Heart right ventricle (tissue), 16 donors: ENCODE results near the gene FAM20C. TPM values are rescaled to one million over a fixed set of nuclear protein-coding genes. Genes with fewer than 3 reads are reported as not detected.

Source experiments
- ATAC-seq, 8 donors: fragments of 200-7000 bp; cut with Tn5 transposase; one replicate each; pipeline ENCODE4 v1.9.1; 2020; ENCODE audit warnings: mild to moderate bottlenecking in 8 of 8, moderate library complexity in 8 of 8, moderate number of reproducible peaks in 1 of 8
- DNase-seq, 2 donors: peaks; one replicate each; pipeline ENCODE4 v3.0.0-alpha.2; 2020
- H3K27ac ChIP-seq, 10 donors: fragments of 200-600 bp; sonication (generic) in 2 of 10; one replicate each; pipeline versions ENCODE4 v1.5.0 to v1.8.0; 2020 to 2022; ENCODE audit warnings: mild to moderate bottlenecking in 3 of 10
- H3K27me3 ChIP-seq, 7 donors: fragments of 200-600 bp; one replicate each; pipeline ENCODE4 v1.8.0; 2021 to 2022; ENCODE audit warnings: mild to moderate bottlenecking in 2 of 7
- H3K36me3 ChIP-seq, 9 donors: fragments of 200-600 bp; sonication (generic) in 1 of 9; one replicate each; pipeline versions ENCODE4 v1.5.0 to v1.8.0; 2020 to 2022; ENCODE audit warnings: mild to moderate bottlenecking in 2 of 9
- H3K4me1 ChIP-seq, 9 donors: fragments of 200-600 bp; sonication (generic) in 1 of 9; one replicate each; pipeline versions ENCODE4 v1.5.0 to v1.8.0; 2020 to 2022; ENCODE audit warnings: mild to moderate bottlenecking in 4 of 9
- H3K4me3 ChIP-seq, 10 donors: fragments of 200-600 bp; sonication (generic) in 2 of 10; one replicate each; pipeline versions ENCODE4 v1.5.0 to v1.8.0; 2020 to 2022; ENCODE audit warnings: mild to moderate bottlenecking in 7 of 10, moderate library complexity in 2 of 10
- H3K9me3 ChIP-seq, 11 donors: fragments of 200-600 bp in 10 of 11; sonication (generic) in 2 of 11; one replicate each; pipeline versions ENCODE4 v1.5.0 to v1.8.0; 2013 to 2022; ENCODE audit warnings: mild to moderate bottlenecking in 2 of 11, control low read depth in 1 of 11, moderate library complexity in 1 of 11
- WGBS, 2 donors: extraction: QIAGEN DNeasy Blood & Tissue Kit; methylation state at CpG; one replicate each; pipeline ENCODE4 v1.1.7; 2013; ENCODE audit warnings: inconsistent platforms in 1 of 2; 5-methylcytosine and 5-hydroxymethylcytosine counted together
- intact Hi-C, 10 donors: fragments of 100-400 bp; cut with DNase I; formaldehyde crosslinking; loops; one replicate each; pipeline versions ENCODE4 v1.11.1 to v1.14.2; 2022
- polyA plus RNA-seq, 2 donors: library from polyadenylated mRNA; stranded (reverse); fragments of 200-250 nt; gene quantifications; one replicate each; pipeline ENCODE4 v1.2.3, GENCODE V29; 2013
- total RNA-seq, 10 donors: library from RNA; stranded (reverse); fragmentation: NEBNext Ultra II Directional in 3 of 10; extraction: Animal tissue kit (Norgen Biotek cat#: 25700) in 3 of 10; gene quantifications; one replicate each; pipeline versions ENCODE4 v1.2.1 to v1.2.4, GENCODE V29; 2021 to 2023
- TF ChIP-seq, protein P1 (sequence below), 9 donors: fragments of 200-600 bp; sonication (generic) in 2 of 9; IDR thresholded peaks; one replicate each; pipeline versions ENCODE4 v1.5.0 to v1.8.0; 2021 to 2022; ENCODE audit warnings: antibody characterized with exemption in 9 of 9, mild to moderate bottlenecking in 5 of 9, moderate library complexity in 1 of 9
- donor health status: Arrhythmogenic right ventricular cardiomyopathy.
- donor health status: ischemic (EF 13 %, LVEDD 7.1; RV severe dilation, severe dysfunction).
- donor health status: healthy with polysubstance abuse.
- donor health status: DM: no; HTN: yes; CAD: no.
- donor health status: DM: no; HTN: no; CAD: no.
- donor health status: ischemic (EF 25% LVEDD 6.9; RV normal size, moderate dysfunction).
- donor health status: ischemic (EF 25% LVEDD 5.7; RV mildly dilated, moderate dysfunction).
- donor health status: healthy.
- donor health status: DM: yes; HTN: yes; CAD: no.
- donor health status: Ischemic cardiomyopathy.
- donor health status: ischemic (EF 35%, LVEDD 5.7; RV mildly dilated, moderate dysfunction).
- donor health status: nonischemic (EF 11% LVEDD 7.7; RV severe dilation, severe dysfunction).
- donor health status: DM: yes; HTN: yes; CAD: no.
- donor health status: PGD.
- donor health status: ischemic (EF 29% LVEDD 5.4; RV normal size, mild dysfunction).
- donor health status: nonischemic (EF 23%, LVEDD 6.1; RV moderate dilation, normal function).

Gene FAM20C
- total and polyA plus RNA-seq, 12 donors = 12.4 to 59.8 (median 19.2) TPM

DNA sequence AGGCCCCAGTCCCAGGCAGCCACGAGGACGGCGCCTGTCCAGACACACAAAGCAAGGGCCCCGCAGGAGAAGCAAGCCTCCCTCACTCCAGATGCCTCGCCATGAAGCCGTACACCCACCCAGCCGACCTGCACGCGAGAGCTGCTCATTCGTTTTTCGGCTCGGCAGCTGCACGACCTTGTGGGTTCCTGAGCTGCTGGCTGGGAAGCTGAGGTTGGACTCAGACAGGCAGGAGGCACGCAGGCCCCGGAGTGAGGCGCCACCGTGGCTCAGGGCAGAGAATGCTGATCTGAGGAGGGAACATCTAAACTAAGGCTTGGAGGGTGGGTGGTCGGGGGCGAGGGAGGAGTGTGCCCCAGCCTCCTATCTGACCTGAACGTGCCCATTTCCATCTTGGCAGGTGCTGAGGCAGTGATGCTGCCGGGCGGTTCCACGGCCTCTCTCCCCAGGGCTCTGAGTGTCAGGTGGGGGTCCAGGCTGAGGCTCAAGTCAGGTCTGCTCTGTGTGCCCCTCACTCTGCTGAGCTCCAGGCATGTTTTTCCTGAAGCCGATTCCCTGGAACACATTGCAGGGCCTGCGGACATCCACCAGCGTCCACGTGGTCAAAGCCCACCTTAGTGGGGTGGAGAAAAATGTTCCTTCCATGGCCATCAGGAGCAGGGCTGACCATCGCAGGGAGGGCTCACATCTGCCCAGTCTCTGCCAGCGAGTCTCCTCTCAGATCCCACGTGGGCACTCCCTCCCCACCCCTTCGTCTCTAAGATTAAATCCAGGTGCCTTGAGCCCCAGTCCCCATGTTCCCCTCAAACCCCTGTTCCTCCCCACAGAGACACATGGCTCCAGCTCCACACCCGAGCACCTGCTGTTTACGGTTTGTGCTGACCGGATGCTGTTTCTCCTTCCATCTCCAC, 28.1 kb upstream of the FAM20C start:
- Histone ChIP-seq H3K27me3 (peaks cover 0 to 8% (median 4%) of the 10 kb centered on the region in 7 donors), H3K27ac (no peak overlapping the region), H3K4me3 (no peak overlapping the region), H3K9me3 (no peaks in the 10 kb centered on the region), H3K4me1 (peaks cover 0 to 25% (median 8%) of the 10 kb centered on the region in 9 donors), H3K36me3 (no peaks in the 10 kb centered on the region)
- DNase-seq (no peak), ATAC-seq (no peak)
- 86% methylated on average over 34 of the region's 34 CpGs for WGBS, 2 donors
- intact Hi-C loops = no loop called here
- TF ChIP-seq, protein P1, sequence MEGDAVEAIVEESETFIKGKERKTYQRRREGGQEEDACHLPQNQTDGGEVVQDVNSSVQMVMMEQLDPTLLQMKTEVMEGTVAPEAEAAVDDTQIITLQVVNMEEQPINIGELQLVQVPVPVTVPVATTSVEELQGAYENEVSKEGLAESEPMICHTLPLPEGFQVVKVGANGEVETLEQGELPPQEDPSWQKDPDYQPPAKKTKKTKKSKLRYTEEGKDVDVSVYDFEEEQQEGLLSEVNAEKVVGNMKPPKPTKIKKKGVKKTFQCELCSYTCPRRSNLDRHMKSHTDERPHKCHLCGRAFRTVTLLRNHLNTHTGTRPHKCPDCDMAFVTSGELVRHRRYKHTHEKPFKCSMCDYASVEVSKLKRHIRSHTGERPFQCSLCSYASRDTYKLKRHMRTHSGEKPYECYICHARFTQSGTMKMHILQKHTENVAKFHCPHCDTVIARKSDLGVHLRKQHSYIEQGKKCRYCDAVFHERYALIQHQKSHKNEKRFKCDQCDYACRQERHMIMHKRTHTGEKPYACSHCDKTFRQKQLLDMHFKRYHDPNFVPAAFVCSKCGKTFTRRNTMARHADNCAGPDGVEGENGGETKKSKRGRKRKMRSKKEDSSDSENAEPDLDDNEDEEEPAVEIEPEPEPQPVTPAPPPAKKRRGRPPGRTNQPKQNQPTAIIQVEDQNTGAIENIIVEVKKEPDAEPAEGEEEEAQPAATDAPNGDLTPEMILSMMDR (IDR thresholded peaks at IDR 0.05) = no peak

DNA sequence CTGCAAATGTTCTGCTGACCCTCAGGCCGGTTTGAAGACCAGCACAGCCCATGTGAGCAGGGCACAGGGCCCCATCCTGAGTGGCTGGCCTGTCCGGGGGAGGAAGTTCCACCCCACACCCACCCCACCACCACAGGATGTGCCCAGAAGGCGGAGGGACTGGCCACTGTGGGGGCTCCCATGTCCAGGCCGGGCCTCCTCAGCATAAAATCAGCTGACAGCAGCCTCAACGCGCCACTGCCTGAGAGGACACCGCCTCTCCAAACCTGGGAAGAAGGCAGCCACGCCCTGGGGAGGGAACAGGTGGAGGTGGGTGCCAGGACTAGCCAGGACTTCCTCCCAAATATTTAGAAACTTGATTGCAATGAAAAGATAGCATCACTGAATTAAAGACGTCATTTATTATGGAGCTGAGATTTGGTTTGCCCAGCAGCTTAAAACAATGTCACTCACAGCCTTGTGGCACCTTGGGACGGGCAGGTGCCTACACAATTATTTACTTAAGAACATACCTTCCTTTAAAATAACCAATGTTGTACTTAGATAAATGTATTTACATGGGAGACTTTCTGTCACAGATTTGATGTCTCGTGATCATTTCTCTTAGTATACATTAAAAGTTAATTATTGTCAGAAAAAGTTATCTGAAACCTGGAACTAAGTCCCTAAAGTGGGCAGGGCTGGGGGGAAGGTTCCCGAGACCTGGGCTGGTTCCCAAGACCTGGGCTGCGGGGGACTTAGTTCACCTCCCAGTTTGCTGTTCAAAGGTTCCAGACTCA, 27.3 kb upstream of the FAM20C start:
- peaks cover 0 to 8% (median 4%) of the 10 kb centered on the region in 7 donors for H3K27me3 ChIP-seq
- intact Hi-C loops = no loop called here
- no peaks in the 10 kb centered on the region for H3K36me3 ChIP-seq
- peak in 1 of 8 donors; percentile 11 for ATAC-seq
- no peak for DNase-seq
- H3K4me1 ChIP-seq = peaks cover 0 to 25% (median 8%) of the 10 kb centered on the region in 9 donors
- H3K9me3 ChIP-seq = no peaks in the 10 kb centered on the region
- H3K4me3 ChIP-seq = no peak overlapping the region
- TF ChIP-seq, protein P1 (IDR thresholded peaks at IDR 0.05) = no peak
- H3K27ac ChIP-seq = no peak overlapping the region
- WGBS, 2 donors = 76% methylated on average over 13 of the region's 13 CpGs

DNA sequence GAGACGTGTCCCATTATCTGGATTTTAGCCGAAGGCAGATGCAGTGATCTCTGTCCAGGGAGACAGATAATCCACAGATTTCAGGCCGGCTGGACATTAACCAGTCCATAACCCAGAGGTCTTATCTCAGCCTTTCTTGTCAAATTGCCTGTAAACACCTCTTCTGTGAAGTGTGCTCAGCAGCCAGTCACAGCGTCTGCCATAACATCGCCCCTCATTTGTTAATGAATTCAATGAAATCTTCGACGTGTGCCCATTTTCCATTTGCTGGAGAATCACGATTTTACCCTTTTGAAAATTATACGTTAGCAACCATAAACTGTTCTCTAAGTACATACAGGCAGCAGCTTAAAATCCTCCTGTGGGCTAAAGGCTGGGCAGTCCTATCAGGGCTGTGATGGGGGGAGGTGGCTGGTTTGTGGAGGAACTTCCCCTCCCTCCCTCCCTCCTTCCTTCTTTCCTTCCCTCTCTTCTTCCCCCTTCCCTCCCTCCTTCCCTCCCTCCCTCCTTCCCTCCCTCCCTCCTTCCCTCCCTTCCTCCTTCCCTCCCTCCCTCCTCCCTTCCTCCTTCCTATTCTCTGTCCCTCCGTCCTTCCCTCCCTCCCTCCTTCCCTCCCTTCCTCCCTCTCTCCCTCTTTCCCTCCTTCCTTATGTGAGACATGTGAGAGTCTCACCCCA, 26.6 kb upstream of the FAM20C start:
- no peak for DNase-seq
- Histone ChIP-seq H3K27ac (peak overlapping the region in 1 of 10 donors; percentile 58), H3K27me3 (peaks cover 0 to 8% (median 4%) of the 10 kb centered on the region in 7 donors), H3K4me3 (no peak overlapping the region), H3K9me3 (no peaks in the 10 kb centered on the region), H3K4me1 (peaks cover 0 to 25% (median 8%) of the 10 kb centered on the region in 9 donors), H3K36me3 (no peaks in the 10 kb centered on the region)
- intact Hi-C loops = no loop called here
- TF ChIP-seq, protein P1 (IDR thresholded peaks at IDR 0.05) = no peak
- 39 to 48% methylated on average over 9 to 10 of the region's 10 CpGs for WGBS, 2 donors
- ATAC-seq = peak in 1 of 8 donors; percentile 35
